MM.1S (cell line): ENCODE results near the gene EVL.

ENCODE experiments used
- CTCF ChIP-seq: fragments of 300-600 bp; sonication (generic); IDR thresholded peaks from 2 replicates; pipeline ENCODE4 v1.5.1; 2016; ENCODE audit warnings: antibody characterized with exemption, low read length, mixed read lengths
- EZH2 ChIP-seq: fragments of 300-600 bp; sonication (generic); optimal IDR thresholded peaks from 2 replicates; pipeline ENCODE3; 2017; ENCODE audit warnings: low read depth, mild to moderate bottlenecking, antibody characterized with exemption, low read length, mixed read lengths
- EZH2phosphoT487 ChIP-seq: fragments of 300-600 bp; sonication (generic); IDR thresholded peaks from 2 replicates; pipeline ENCODE4 v1.6.1; 2018; ENCODE audit warnings: antibody characterized with exemption, low read length

GRCh38 chr14:100137173-100137572, 72.0 kb downstream of the EVL start:
- TF ChIP-seq EZH2 (no peak), EZH2phosphoT487 (no peak), CTCF (no peak)
